ENCODE results near the gene PORCN.
A peak's percentile ranks its signal among the peaks of the same experiment; 100 is the strongest.
"Not testable (repeated sequence)": the region's sequence is repeated elsewhere in the genome, so short reads cannot be mapped to it uniquely, and the experiment has no call there.

The PORCN gene

DNA sequence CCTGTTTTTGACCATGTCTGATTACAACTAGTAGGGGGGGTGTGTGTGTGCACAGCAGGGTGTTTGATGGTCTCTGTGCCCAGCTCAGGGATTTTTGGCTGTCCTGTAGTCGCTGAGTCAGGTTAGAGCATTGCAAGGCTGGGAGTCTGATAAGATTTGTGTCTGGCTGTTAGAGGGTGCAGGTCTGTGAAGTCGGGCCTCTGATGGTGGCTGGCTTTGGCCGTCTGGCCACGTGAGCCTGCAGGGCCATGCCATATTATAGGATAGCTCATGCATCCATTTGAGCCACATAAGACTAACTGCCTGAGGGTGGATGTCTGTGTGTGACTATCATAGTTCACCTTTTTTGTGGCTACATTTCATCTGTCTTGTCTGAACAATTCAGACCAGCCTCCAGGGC, 4.9 kb downstream of the PORCN start:
- no peak for DNase-seq (ENCODE audit: low read depth)

DNA sequence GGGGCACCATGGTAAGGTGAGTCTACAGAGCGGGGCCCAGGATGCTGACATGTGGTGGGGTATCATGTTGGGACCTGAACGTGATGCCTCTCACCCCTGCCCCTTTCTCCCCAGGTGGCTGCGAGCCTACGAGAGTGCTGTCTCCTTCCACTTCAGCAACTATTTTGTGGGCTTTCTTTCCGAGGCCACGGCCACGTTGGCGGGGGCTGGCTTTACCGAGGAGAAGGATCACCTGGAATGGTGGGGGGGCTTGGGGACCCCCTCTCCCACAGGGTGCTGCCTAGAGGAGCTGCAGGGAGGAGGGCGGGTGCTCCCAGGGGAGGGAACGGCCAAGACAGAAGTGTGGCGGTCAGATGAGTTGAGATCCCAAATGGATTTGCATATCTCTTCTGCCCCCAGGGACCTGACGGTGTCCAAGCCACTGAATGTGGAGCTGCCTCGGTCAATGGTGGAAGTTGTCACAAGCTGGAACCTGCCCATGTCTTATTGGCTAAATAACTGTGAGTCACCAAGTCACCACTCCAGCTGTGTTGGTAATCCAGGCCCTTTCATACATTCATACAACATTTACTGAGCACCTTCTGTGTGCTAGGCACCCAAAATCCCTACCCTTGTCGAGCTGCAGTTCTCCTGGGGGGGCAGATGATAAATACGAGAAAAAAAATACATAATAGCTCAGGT, 5.5 kb downstream of the PORCN start:
- DNase-seq (ENCODE audit: low read depth) = no peak

DNA sequence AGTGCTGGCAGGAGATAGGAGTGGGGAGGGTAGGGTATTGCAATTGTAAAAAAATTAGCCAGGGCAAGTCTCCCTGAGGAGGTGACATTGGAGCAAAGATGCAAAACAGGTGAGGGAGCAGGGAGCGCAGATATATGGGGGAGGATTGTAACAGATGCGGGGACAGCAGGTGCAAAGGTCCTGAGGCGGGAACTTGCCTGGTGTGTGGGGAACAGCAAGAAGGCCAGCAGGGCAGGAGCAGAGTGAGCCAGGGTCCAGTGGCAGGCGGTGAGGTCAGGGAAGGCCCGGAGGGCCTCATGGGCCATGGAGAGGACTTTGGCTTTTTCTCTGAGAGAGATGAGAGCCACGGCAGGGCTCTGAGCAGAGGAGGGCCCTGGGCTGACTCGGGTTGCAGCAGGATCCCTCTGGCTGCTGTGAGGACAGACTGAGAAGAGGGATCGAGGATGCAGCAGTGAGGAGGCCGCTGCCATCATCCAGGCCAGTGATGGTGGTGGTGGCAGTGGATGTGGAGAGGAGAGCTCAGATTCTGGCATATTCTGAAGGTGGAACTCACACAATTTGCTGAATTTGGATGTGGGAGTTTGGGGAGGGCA, 6.2 kb downstream of the PORCN start:
- DNase-seq (ENCODE audit: low read depth) = no peak

- no peak for DNase-seq (ENCODE audit: low read depth)
Observed at GRCh38 chrX:48515842-48516241, 7.0 kb downstream of the PORCN start.

GRCh38 chrX:48516285-48516684, 7.5 kb downstream of the PORCN start:
- DNase-seq (ENCODE audit: low read depth) = no peak

- DNase-seq (ENCODE audit: low read depth) = no peak
Observed at GRCh38 chrX:48516987-48517386, 8.2 kb downstream of the PORCN start.

- DNase-seq (ENCODE audit: low read depth) = not testable (repeated sequence)
Observed at GRCh38 chrX:48519481-48519880, 10.7 kb downstream of the PORCN start.

- DNase-seq (ENCODE audit: low read depth) = no peak
Observed at GRCh38 chrX:48520455-48520854, 11.7 kb downstream of the PORCN start.

GRCh38 chrX:48520976-48521352, 12.2 kb downstream of the PORCN start:
- no peak for DNase-seq (ENCODE audit: low read depth)

DNA sequence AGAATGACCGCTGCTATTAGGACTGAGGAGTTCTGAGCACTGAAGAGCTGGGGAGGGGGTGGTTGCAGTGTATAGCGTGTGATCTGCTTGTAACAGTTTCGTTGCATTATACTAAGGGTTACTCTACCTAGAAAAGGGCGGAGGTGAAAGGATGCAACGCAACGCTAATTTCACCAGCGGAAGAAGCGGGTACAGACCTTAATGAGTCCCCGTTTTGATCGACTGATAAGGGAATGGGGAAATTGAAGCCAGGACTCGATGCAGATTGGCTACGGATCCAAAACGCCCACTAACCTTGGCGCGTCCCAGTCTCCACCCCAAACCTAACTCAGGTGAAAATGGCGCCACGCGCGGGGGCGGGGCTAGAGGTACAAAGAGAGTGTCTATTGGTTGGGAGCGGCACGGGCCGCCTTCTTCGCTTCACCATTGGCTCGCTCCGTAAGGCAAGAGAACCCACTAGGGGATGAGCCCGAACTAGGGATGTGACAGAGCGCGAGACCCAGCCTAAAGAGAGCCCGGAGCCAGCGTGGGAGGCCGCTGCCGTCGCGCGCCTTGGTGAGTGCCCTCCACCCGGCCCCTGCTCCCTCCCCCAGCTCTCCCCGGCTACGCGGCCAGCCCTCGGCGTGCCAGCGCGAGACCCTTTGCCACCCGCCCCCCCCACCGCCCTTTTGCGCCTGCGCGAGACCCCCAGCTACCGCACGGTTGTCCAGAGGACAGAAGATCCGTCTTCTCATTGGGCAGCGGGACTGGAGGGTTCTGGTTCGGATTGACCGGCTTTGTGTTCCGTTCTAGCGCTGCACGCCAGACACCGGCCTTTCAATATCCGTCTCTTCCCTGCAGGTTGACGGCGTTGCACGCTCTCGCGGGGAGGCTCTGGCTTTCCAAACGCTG, 12.8 kb downstream of the PORCN start, which contains the start of gene EBP:
EBP (plus strand) TSS at position 456 of the 891 bp plus-strand sequence. CDS start 1,964 bp downstream, outside the sequence.
- DNase-seq (ENCODE audit: low read depth) = peak; percentile 69

DNA sequence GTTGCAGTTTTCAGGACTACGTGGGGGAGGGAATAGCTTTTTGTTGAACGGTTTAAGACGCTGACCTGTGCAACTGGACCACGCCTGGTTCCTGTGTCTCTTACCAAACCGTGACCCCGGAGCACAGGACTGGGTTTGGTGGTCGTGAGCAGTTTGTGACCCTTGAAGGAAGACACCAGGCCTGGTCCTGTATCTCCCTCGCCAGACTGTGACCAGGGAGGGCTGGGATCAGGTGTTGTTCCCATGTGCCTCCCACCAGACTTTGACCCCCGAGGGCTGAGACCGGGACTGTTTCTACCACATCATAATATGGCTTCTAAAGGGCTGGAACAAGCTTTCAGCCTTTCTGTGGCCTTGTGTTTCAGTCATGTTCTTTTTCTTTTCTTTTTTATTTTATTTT, 13.5 kb downstream of the PORCN start:
- no peak for DNase-seq (ENCODE audit: low read depth)

DNA sequence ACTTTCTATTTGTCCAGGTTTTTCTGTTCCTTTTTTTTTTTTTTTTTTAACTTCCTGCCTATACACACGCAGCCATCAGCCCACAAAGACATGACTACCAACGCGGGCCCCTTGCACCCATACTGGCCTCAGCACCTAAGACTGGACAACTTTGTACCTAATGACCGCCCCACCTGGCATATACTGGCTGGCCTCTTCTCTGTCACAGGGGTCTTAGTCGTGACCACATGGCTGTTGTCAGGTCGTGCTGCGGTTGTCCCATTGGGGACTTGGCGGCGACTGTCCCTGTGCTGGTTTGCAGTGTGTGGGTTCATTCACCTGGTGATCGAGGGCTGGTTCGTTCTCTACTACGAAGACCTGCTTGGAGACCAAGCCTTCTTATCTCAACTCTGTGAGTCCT, 14.9 kb downstream of the PORCN start:
- DNase-seq (ENCODE audit: low read depth) = no peak

DNA sequence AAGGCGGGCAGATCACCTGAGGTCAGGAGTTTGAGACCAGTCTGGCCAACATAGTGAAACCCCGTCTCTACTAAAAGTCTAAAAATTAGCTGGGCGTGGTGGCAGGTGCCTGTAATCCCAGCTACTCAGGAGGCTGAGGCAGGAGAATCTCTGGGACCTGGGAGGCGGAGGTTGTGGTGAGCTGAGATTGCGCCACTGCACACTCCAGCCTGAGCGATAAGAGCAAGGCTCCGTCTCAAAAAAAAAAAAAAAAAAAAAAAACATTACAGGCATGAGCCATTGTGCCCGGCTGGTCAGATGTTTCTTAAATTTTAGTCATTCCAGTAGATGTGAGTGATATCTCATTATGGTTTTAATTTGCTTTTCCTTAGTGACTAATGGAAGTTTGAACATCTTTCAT, 17.1 kb downstream of the PORCN start:
- DNase-seq (ENCODE audit: low read depth) = not testable (repeated sequence)

- DNase-seq (ENCODE audit: low read depth) = no peak
Observed at GRCh38 chrX:48530736-48531135, 21.9 kb downstream of the PORCN start.

DNA sequence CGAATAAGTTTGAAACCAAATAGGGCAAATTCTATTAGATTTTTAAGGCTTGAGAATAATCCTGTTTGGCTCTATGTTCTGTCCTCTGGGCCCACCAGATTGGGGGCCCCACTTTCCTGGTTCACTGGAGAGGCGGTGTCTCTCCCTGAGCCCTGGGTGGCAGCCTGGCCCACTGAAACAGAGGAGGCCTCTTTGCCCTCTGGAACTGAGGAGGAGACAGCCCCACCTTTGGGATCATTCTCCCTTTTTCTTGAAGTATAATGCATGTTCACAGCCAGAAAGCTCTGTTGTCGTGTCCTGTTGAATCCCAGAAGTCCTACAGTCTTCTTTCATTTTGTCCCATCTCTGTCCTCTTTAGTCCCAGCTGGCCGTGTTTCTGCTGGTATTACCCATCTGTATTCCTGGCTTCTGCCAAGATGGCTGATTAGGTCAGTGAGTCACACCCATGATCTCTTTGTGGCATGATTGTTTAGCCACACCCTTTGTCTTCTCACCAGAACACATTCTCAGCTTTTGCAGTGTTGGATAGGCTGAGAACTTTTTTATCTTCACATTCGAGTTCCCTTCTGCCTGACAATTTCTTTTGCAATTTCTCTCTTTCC, 22.7 kb downstream of the PORCN start:
- DNase-seq (ENCODE audit: low read depth) = no peak

GRCh38 chrX:48532161-48532560, 23.4 kb downstream of the PORCN start:
- DNase-seq (ENCODE audit: low read depth) = no peak

DNA sequence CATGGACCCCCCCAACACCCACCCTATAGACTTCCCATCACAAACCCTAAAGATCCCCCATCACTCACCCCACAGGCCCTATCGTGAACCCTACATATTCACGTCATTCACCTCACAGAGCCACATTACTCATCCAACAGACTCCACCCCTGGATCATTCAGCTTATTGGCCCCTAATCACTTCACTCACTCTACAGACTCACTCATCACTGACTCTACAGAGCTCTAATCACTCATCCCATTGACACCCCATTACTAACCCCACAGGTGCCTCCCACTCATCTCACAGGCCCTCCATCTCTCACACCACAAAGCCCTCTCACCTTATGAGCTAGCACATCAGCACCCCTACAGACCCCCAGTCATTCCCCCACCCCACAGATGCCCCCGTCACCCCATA, 24.4 kb downstream of the PORCN start:
- DNase-seq (ENCODE audit: low read depth) = no peak

DNA sequence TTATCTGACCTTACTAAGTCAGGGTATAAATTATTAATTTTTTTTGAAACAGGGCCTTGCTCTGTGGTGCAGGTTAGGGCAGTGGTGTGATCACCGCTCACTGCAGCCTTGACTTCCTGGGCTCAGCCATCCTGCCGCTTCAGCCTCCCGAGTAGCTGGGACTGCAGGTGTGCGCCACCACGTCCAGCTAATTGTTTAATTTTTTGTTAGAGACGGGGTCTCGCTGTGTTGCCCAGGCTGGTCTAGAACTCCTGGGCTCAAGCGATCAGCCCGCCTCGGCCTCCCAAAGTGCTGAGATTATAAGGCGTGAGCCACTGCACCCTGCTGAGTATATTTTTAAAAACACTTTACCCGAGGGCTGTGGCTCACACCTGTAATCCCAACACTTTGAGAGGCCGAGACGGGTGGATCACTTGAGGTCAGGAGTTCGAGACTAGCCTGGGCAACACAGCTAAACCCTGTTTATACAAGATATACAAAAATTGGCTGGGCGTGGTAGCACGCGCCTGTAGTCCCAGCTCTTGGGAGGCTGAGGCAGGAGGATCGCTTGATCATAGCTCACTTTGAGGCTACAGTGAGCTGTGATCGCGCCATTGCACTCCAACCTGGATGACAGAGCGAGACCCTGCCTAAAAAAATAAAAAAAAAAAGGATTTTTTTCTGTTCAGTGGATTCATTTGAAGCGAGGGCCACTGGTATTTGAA, 30.0 kb downstream of the PORCN start:
- no peak for DNase-seq (ENCODE audit: low read depth)

GRCh38 chrX:48539345-48540027, 30.7 kb downstream of the PORCN start, which contains the start of gene TBC1D25:
Gene TBC1D25 (plus strand): TSS chrX:48539714. CDS start chrX:48539798, 84 bp downstream.
- peak; percentile 78 for DNase-seq (ENCODE audit: low read depth)

DNA sequence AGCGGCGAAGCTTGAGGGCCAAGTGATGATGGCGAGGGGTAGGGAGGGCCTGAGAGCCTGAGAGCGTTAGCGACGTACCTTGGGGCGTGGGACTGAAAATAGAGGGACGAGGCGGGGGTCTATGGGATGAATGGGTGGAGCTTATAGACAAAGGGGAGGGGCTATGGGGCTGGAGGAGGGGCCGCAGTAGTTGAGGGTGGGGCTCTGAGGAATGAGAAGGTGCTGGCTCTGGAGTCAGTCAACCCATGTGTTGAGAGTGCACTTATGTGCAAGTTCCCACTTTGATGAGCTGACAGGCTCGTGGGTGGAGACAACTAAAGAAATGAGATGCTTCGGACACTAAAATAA, 31.2 kb downstream of the PORCN start:
- peak; percentile 6 for DNase-seq (ENCODE audit: low read depth)

- no peak for DNase-seq (ENCODE audit: low read depth)
Observed at GRCh38 chrX:48540480-48540879, 31.7 kb downstream of the PORCN start.
